22Rv1 (cell line): ENCODE data around the gene RELA.
"Not testable (repeated sequence)": the region's sequence is repeated elsewhere in the genome, so short reads cannot be mapped to it uniquely, and the experiment has no call there.

Source experiments
- ZFX ChIP-seq: fragments of 450-650 bp; IDR thresholded peaks from 2 replicates; pipeline ENCODE4 v1.6.1; 2017; ENCODE audit warnings: antibody characterized with exemption, borderline replicate concordance
- TF ChIP-seq, protein P1 (sequence below): fragments of 450-650 bp; IDR thresholded peaks from 2 replicates; pipeline ENCODE4 v1.5.1; 2017; ENCODE audit warnings: mild to moderate bottlenecking

DNA sequence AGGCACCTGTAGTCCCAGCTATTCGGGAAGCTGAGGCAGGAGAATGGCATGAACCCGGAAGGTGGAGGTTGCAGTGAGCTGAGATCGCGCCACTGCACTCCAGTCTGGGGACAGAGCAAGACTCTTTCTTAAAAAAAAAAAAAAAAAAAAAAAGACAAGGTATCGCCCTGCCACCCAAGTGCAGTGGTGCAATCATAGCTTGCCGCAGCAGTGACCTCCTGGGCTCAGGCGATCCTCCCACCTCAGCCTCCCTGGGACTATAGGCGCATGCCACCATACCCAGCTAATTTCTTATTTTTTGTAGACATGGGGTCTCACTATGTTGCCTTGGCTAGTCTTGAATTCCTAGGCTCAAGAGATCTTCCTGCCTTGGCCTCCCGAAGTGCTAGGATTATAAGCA lies 1.8 kb downstream of the RELA start:
- TF ChIP-seq, protein P1, sequence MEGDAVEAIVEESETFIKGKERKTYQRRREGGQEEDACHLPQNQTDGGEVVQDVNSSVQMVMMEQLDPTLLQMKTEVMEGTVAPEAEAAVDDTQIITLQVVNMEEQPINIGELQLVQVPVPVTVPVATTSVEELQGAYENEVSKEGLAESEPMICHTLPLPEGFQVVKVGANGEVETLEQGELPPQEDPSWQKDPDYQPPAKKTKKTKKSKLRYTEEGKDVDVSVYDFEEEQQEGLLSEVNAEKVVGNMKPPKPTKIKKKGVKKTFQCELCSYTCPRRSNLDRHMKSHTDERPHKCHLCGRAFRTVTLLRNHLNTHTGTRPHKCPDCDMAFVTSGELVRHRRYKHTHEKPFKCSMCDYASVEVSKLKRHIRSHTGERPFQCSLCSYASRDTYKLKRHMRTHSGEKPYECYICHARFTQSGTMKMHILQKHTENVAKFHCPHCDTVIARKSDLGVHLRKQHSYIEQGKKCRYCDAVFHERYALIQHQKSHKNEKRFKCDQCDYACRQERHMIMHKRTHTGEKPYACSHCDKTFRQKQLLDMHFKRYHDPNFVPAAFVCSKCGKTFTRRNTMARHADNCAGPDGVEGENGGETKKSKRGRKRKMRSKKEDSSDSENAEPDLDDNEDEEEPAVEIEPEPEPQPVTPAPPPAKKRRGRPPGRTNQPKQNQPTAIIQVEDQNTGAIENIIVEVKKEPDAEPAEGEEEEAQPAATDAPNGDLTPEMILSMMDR, result not testable (repeated sequence)
- TF ChIP-seq ZFX, result not testable (repeated sequence)
